Upper lobe of left lung (tissue), 4 donors: ENCODE measurements around the gene LRTM2.

Source experiments
- EP300 ChIP-seq, 4 donors: sonication (generic); formaldehyde crosslinking; IDR thresholded peaks; one replicate each; pipeline ENCODE4 v1.5.1; 2017; ENCODE audit warnings: antibody characterized with exemption in 4 of 4, control low read depth in 2 of 4
- POLR2A ChIP-seq, 4 donors: fragments of 450-650 bp; IDR thresholded peaks; one replicate each; pipeline ENCODE4 v1.5.1; 2016 to 2017; ENCODE audit warnings: antibody characterized with exemption in 4 of 4, mild to moderate bottlenecking in 2 of 4
- TF ChIP-seq, protein P1 (sequence below), 6 experiments: fragments of 450-650 bp in 4 of 6; fragments of 200-600 bp in 2 of 6; sonication (generic) in 2 of 6; IDR thresholded peaks; one replicate each; pipeline ENCODE4 v1.5.1; 2016 to 2019; ENCODE audit warnings: antibody characterized with exemption in 6 of 6

DNA sequence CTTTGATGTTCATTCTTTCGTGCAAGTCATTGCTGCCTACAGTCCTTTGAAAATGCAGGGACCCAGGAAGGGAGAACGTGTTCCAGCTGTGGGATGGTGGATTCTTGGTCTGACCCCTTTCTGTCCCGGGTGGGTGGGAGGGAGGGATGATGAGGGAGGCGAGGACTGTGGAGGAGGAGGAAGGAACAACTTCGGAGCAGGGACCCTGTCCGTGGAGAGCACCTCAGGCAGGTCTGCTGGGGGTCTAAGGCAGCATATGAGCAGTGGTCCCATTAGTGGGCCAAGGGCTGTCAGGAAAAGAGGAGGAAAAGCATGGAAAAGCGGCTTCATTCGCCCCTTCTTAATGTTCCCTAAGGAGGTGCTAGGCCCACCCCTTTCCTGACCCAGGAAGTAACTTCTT lies 62.0 kb downstream of the LRTM2 start:
- TF ChIP-seq, protein P1, sequence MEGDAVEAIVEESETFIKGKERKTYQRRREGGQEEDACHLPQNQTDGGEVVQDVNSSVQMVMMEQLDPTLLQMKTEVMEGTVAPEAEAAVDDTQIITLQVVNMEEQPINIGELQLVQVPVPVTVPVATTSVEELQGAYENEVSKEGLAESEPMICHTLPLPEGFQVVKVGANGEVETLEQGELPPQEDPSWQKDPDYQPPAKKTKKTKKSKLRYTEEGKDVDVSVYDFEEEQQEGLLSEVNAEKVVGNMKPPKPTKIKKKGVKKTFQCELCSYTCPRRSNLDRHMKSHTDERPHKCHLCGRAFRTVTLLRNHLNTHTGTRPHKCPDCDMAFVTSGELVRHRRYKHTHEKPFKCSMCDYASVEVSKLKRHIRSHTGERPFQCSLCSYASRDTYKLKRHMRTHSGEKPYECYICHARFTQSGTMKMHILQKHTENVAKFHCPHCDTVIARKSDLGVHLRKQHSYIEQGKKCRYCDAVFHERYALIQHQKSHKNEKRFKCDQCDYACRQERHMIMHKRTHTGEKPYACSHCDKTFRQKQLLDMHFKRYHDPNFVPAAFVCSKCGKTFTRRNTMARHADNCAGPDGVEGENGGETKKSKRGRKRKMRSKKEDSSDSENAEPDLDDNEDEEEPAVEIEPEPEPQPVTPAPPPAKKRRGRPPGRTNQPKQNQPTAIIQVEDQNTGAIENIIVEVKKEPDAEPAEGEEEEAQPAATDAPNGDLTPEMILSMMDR (IDR thresholded peaks at IDR 0.05): no peak
- TF ChIP-seq POLR2A (IDR thresholded peaks at IDR 0.05) (no peak), EP300 (IDR thresholded peaks at IDR 0.05) (no peak)
